NCI-H1930 (cell line): ENCODE measurements around the gene AATK.

Experiments
- DNase-seq, 2 experiments: peaks; one replicate each; lab custom pipeline; 2025; lab: John Stamatoyannopoulos, UW

AATK gene

GRCh38 chr17:81142301-81143199, 23.5 kb downstream of the AATK start:
- DNase-seq = peak; percentile 29 to 59

DNA sequence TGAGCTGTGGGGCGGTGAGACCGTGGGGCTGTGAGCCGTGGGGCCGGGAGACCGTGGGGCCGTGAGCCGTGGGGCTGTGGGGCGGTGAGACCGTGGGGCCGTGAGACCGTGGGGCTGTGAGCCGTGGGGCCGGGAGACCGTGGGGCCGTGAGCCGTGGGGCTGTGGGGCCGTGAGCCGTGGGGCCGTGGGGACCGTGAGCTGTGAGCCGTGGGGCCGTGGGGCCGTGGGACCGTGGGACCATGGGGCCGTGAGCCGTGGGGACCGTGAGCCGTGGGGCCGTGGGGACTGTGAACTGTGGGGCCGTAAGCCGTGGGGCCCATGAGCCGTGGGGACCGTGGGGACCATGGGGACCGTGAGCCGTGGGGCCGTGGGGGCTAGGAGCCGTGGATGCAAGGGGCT, 25.3 kb downstream of the AATK start:
- no peak for DNase-seq

DNA sequence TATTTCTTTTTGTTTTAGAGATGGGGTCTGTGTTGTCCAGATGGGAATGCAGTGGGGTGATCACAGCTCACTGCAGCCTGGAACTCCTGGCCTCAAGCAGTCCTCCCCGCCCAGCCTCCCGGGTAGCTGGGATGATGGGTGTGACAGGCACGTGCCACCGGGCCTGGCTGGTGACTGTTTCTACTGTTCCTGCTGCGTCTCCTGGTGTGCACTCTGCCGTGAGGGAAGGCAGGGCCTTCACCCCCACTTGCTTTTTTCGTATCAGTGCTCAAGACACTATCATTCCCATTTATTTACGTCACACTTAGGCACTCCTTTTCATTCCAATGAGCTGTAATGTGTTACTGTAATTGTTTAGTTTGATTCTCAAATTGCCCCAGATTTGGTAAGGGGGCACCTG, 26.0 kb downstream of the AATK start:
- no peak for DNase-seq

DNA sequence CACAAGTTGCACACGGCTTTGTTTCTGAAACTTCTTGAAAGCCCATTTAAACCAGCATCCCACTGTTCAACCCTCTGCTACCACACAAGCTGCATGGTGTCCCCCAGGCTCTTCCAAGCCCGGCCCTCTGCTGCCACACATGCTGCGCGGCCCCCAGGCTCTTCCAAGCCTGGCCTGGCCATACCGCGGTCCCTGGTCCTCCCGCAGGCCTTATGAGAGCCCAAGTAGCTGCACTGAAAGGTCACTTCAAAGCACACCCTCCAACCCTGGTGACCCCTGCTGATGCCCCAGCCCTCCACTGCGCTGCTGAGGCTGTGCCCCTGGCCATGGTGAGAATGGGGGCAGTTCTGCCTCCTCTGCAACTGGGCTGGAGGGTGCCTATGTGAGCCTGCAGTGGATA, 26.6 kb downstream of the AATK start:
- DNase-seq = no peak

DNA sequence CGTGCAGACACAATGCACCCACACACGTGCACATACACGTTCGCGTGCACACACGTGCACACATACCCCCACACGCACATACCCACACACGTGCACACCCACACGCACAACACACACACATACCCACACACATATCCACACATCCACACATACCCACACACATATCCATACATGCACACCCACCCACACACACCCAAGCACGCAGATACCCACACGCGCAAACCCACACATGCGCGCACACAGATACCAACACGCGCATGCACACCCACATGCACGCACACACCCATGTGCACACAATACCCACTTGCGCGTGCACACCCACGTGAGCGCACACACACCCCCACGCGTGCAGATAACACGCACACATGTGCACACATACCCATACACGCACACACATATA, 27.5 kb downstream of the AATK start:
- DNase-seq = no peak

GRCh38 chr17:81138083-81138482, 27.9 kb downstream of the AATK start:
- no peak for DNase-seq

DNA sequence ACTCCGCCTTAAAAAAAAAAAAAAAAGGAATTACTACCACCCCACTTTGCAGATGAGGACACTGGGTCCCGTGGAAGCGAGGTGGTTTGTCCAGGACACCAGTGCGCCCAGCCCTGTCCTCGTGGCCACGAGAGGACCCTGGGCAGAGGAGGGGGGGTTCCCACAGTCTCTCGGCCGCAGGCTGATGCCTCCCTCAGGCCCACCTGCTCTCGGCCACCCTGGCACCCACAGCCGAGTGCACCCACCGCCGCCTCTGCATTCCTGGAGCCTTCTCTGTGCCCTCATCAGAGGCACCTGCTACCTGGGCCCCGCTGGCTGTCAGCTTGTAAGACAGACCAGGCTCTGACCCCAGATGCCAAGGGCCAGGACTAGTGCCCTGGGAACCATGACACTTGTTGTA, 28.8 kb downstream of the AATK start:
- no peak for DNase-seq

GRCh38 chr17:81136366-81136765, 29.7 kb downstream of the AATK start:
- DNase-seq = no peak

DNA sequence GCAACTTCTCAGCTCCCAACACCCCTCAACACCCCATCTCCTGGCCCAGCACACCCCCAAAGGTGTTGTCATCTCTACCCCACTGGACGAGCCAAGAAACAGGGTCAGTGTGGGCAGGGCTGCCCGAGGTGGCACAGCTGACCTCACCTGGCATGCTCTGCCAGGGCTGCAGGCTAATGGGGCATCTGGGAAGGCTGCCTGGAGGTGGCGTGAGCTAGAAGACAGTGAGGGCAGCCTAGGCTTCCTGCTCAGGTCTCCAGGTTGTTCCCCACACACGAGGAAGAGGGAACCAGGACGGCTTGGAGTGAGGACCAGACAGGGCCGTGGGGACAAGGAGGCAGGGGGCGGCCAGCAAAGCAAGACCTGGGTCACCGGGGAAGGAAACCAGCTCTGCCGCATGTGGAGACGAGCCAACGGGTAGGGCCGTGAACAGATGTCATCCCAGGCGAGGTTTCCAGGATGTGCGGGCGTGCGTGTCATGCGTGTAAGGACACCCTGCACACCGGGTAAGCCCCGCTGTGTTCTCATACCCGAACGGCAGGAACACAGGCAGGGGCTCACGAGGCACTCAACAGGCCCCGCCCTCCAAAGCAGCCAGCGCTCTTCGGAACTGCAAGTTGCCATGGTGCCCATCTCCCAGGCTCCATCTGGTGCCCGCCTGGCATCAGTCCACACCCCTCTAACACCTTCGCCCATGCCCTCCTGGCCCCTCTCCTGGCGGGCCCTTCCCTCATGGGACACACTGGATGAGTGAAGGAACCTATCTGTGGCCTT, 30.3 kb downstream of the AATK start:
- DNase-seq = no peak

DNA sequence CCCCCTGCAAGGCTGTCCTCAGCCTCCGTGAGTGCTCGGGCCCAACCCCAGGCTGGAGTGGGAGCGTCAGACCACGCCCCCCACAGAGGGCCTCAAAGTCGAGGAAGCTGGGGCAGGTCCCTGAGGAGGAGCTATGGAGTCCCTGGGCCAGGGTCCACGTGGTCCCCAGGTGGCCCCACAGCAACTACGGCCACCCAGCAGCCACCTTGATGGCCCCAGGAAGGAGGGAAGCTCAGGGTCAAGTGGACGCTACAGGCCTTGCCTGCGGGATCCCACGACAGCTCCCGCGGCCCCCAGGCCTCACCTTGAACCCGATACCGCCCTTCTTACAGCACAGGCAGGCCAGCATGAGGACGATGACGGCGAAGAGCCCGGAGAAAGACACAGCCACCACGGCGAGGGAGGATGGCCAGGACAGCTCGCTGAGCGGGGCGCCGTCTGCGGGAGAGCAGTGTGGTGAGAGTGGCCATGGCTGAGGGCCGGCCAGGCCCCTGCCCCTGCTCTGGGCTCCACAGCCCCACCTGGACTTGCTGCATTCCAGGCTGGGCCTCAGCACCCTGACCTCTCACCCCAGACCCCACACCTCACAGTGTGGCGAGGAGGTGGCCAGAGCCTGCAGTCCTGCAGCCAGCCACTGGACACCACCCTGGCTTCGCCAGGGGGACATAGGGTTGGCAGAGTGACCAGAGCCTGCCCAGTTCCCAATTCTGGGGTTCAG, 31.8 kb downstream of the AATK start:
- no peak for DNase-seq

- DNase-seq = no peak
These were observed 33.0 kb downstream of the AATK start for GRCh38 chr17:81132770-81133723.

GRCh38 chr17:81132197-81132540, 33.9 kb downstream of the AATK start:
- DNase-seq = no peak

DNA sequence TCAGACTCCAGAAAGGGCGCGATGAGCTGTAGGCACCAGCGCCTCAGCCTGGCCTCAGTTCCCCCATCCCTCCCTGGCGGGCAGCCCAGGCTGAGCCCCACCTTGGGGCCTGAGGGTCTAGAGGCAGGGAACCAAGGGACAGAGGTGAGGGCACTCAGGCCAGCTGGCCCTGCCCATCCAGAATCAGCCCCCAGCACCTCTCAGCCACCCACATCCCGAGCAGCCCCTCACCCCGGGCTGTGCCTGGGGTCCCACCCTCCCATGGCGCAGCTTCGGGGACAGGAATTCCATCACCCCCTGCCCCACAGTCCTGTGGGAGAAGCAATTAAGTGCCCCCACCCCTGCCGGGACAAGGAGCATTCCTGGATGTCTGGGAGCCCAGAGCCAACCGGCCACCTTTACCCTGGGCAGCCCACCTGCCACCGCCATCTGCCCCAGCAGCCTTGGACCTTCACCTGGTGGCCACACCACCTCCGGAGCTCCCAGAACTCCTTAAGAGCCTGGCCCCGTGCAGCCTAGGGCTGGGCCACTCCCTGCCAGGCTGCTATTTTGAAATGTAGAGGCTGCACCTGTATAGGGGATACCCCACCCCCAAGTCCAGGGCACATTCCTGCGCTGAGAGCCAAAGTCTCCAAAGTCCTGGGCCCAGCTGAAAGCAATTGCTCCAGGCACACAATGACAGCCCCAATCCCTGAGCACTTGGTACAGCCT, 34.4 kb downstream of the AATK start:
- DNase-seq = no peak

- DNase-seq = no peak
These were observed 35.3 kb downstream of the AATK start for GRCh38 chr17:81130385-81131361.

GRCh38 chr17:81129711-81130367, 36.2 kb downstream of the AATK start:
- no peak for DNase-seq

DNA sequence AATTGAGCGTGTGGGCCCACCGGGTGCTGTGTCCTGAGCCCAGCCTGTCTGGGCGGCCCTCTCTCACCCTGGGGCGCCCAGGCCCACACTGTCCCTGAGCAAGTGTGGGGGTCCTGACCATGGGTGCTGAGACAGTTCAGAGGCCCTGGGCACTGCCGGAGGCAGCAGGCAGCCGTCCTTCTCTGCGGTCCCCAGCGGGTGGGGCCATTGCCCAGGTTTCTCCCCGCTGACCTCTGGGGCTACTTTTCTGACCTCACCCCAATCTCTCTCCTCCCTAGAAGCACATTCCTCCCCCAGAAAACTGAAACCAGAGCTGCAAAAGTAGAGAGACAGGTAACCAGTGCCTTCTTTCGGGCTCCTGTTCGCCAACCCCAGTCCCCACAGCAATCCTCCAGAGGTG, 36.7 kb downstream of the AATK start:
- DNase-seq = no peak

DNA sequence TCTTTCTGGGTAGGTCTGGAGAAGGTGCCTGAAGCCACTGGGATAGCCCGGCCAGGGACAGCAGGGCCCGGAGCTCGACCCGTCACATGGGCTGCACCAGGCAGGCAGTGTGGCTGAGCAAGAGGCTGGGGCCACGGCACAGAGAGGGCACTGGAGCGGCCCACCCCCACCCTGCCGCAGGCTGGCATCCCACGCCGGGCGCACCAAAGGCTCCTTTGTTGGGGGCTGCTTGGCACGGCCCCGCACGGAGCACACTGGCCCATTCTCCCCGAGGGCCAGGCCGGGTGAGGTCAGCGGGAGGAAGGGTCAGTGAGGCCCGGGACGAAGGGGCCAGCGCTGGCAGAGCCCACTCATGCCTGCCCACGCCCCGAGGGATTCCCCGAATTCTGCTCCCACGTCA, 37.2 kb downstream of the AATK start:
- DNase-seq = no peak

DNA sequence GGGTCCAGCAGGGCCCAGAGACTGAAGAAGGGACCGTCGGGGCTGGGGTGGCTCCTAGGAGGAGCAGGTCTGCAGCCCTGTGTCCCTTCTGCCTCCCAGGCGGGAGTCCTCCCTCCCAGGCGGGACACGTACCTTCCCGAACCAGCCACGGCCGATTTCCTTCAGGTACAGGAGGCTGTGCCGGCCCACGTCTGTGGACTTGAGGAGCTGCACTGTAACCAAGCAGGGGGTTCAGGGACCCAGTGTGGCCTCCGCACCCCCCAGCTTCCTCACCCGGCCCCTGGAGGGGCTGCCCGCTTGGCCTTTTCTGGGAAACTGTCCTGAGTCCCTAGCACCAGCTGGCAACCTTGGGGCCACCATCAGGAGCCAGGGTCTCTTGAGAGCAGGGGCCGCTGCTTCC, 37.7 kb downstream of the AATK start:
- no peak for DNase-seq

GRCh38 chr17:81127526-81128177, 38.4 kb downstream of the AATK start:
- no peak for DNase-seq
